ENCODE results near the gene KLHL22. TPM values are rescaled to one million over a fixed set of nuclear protein-coding genes. Genes with fewer than 3 reads are reported as not detected.
A peak's percentile ranks its signal among the peaks of the same experiment; 100 is the strongest.
"Not testable (repeated sequence)": the region's sequence is repeated elsewhere in the genome, so short reads cannot be mapped to it uniquely, and the experiment has no call there.

Gene KLHL22
- total RNA-seq, 2 donors from 2014 or later, result 45.1 to 51.3 TPM

DNA sequence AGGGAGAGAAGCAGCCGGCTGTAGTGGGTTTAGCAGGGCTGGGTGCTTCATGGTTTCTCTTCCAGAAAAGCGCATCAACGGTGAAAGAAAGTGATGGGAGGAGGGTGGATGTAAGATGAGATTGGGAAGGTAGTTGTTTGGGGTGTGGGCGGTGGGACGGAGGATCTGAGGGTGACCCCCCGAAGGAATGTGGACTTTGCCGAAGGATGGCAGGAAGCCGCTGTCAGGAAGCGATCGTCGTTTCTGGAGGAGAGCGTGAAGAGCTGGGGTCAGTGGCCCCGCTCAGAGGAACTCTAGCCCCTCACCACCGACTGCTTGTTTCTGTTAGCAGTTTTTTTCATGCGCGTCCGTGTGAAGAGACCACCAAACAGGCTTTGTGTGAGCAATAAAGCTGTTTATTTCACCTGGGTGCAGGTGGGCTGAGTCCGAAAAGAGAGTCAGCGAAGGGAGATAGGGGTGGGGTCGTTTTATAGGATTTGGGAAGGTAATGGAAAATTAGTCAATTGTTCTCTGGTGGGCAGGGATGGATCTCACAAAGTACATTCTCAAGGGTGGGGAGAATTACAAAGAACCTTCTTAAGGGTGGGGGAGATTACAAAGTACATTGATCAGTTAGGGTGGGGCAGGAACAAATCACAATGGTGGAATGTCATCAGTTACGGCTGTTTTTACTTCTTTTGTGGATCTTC, 12.6 kb upstream of the KLHL22 start:
- not testable (repeated sequence) for DNase-seq (ENCODE audit: low spot score); H3K27me3 ChIP-seq (replicated peaks; ENCODE audit: insufficient read depth); H3K36me3 ChIP-seq; H3K9me3 ChIP-seq
- TF ChIP-seq POLR2A (IDR thresholded peaks at IDR 0.05), result peak; percentile 3
- intact Hi-C loops (cut with DNase I), result loop anchor here (5.0 kb wide), 1 partner anchor 44 kb away; no protein-coding TSS in a partner anchor
- Histone ChIP-seq H3K27ac (peak overlapping the region; percentile 93 to 94), H3K4me1 (replicated peaks) (peaks cover 15% of the 10 kb centered on the region), H3K4me3 (peak overlapping the region; percentile 65 to 92)
- 2% methylated on average over 21 of the region's 21 CpGs for WGBS

DNA sequence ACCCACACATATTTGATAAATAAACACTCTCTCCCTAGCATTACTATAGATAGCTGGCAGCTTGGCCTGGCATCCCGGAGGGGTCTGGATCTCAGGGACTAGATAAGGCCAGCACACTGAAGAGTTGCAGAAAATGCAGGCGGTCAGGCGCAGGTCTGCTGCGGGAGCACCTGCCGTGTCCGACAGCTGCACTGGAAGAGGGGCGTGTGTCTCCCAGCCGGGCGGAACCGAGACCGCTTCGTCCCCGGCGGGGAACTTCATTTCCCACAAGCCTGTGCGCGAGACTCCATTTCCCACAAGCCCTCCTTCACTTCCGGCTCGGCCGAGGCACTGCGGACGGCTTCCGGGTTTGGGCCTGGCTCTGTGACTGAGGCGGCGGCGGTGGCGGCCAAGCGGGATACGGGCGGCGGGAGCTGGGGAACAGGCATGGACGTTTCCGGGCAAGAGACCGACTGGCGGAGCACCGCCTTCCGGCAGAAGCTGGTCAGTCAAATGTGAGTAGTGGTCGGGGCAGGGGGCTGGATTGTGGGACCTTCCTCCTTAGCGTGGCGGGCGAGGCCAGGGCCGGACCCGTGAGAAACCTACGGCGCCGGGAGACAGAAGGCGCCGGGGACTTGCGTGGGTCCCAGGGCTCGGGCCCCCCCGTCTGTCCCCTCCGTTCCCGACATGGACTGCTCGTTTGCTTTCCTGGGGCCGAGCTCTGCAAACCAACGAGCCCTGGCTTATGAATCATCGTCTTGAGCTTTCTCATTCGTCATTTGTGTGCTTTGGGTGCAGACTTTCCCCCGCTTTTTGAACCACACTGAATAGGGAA, 11.9 kb upstream of the KLHL22 start, which contains the start of gene MED15:
MED15 (plus strand) TSS at position 358 of the 814 bp plus-strand sequence; CDS start at position 427, 69 bp downstream.
- peak; percentile 86 for DNase-seq (ENCODE audit: low spot score)
- Histone ChIP-seq H3K4me1 (replicated peaks) (peaks cover 15% of the 10 kb centered on the region), H3K4me3 (peak within 1 kb of the TSS; percentile 65 to 92), H3K27me3 (replicated peaks; ENCODE audit: insufficient read depth) (no peaks in the 10 kb centered on the region), H3K36me3 (no peaks in the 10 kb centered on the region), H3K27ac (peak within 1 kb of the TSS; percentile 93 to 94), H3K9me3 (no peaks in the 10 kb centered on the region)
- WGBS, result under 1% methylated on average over 42 of the region's 58 CpGs
- TF ChIP-seq POLR2AphosphoS5 (IDR thresholded peaks at IDR 0.05) (peak; percentile 98), POLR2A (IDR thresholded peaks at IDR 0.05) (peak; percentile 87)
- TF ChIP-seq, protein P1, sequence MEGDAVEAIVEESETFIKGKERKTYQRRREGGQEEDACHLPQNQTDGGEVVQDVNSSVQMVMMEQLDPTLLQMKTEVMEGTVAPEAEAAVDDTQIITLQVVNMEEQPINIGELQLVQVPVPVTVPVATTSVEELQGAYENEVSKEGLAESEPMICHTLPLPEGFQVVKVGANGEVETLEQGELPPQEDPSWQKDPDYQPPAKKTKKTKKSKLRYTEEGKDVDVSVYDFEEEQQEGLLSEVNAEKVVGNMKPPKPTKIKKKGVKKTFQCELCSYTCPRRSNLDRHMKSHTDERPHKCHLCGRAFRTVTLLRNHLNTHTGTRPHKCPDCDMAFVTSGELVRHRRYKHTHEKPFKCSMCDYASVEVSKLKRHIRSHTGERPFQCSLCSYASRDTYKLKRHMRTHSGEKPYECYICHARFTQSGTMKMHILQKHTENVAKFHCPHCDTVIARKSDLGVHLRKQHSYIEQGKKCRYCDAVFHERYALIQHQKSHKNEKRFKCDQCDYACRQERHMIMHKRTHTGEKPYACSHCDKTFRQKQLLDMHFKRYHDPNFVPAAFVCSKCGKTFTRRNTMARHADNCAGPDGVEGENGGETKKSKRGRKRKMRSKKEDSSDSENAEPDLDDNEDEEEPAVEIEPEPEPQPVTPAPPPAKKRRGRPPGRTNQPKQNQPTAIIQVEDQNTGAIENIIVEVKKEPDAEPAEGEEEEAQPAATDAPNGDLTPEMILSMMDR (IDR thresholded peaks at IDR 0.05), result peak in 1 of 4 experiments; percentile 14
- intact Hi-C loops (cut with DNase I), result loop anchor here (5.0 kb wide), 1 partner anchor 45 kb away; no protein-coding TSS in a partner anchor

DNA sequence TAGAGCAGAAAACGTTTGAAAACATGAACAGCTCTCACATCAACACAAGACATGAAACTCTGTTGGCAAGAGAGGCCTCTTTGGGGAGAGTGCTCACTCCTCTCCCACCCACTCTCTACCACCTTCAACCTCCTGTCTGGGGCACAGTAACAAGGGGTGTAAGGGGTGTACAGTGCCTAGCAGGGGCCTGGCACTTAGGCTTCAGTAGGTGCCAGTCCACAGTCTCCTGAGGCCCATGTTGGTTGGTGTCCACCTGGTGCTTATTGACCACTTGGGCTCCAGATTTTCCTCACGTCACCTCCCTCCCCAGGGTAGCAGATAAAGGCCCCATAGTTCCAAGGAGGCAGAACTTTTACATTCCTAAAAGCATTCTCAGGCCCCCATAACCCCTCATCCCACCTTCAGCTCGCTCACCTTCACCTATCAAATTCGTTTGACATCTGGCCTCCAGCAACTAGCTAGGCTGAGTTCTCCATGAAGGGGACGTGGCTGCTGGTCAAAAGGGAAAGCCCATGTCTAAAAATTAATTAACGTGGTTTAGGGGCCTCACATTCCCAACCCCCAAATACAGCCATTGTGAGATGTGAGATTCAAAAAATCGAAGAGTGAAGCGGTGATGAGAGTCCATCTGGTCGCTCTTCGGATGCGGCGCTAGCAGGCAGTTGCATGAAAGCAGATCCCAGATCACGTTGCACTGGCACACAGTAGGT, 11.1 kb upstream of the KLHL22 start:
- H3K9me3 ChIP-seq, result no peaks in the 10 kb centered on the region
- no peaks in the 10 kb centered on the region for H3K27me3 ChIP-seq (replicated peaks; ENCODE audit: insufficient read depth)
- peaks cover 15% of the 10 kb centered on the region for H3K4me1 ChIP-seq (replicated peaks)
- no peak for DNase-seq (ENCODE audit: low spot score)
- H3K27ac ChIP-seq, result peak overlapping the region; percentile 93 to 94
- 68% methylated on average over 13 of the region's 13 CpGs for WGBS
- intact Hi-C loops (cut with DNase I), result loop anchor here (5.0 kb wide), 1 partner anchor 46 kb away; no protein-coding TSS in a partner anchor
- peak overlapping the region; percentile 65 to 92 for H3K4me3 ChIP-seq
- TF ChIP-seq POLR2AphosphoS5 (IDR thresholded peaks at IDR 0.05) (no peak), POLR2A (IDR thresholded peaks at IDR 0.05) (no peak)
- TF ChIP-seq, protein P1 (IDR thresholded peaks at IDR 0.05), result no peak
- H3K36me3 ChIP-seq, result no peaks in the 10 kb centered on the region

DNA sequence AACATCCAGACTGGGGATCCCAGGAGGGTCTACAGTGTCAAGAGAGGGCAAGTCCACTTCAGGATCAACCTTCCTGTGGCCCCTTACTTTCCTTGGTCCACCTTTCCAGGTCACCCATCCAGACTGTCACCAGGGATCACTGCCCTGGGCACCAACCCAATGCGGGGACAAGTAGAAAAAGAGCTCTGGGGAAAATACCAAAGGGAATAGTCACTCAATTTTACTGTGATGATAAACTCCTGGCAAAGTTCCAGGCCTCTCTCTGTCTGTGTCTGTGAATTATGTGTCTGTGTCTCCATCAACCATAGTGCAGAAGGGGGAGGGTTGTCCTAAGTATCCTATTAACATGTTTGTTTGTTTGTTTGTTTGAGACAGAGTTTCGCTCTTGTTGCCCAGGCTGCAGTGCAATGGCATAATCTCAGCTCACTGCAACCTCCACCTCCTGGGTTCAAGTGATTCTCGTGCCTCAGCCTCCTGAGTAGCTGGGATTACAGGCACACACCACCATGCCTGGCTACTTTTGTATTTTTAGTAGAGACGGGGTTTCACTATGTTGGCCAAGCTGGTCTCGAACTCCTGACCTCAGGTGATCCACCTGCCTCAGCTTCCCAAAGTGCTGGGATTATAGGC, 8.8 kb upstream of the KLHL22 start:
- intact Hi-C loops (cut with DNase I); H3K36me3 ChIP-seq; H3K4me3 ChIP-seq; DNase-seq (ENCODE audit: low spot score); H3K4me1 ChIP-seq (replicated peaks); H3K9me3 ChIP-seq; H3K27ac ChIP-seq; H3K27me3 ChIP-seq (replicated peaks; ENCODE audit: insufficient read depth): not testable (repeated sequence)
- WGBS, result 81% methylated on average over 5 of the region's 5 CpGs

DNA sequence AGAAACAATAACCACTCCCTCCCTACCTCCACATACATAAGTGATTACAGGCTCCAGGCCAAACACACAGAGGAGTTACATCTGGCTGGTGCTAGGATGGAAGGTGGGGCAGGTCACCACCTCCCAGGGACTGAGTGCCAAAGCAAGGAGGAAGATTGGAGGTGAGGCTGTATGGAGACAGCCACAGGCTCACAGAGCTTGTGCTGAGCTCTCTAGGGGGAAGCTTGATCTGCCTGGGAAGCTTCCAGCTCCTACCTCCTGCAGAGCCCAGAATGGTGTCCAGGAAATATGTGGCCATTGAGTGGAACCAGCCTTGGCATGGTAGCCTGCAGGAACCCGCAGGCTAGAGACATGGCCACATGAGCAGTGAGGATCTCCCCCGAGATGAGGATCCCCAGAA, 8.2 kb upstream of the KLHL22 start:
- Histone ChIP-seq H3K9me3 (no peaks in the 10 kb centered on the region), H3K27ac (no peak overlapping the region), H3K36me3 (no peaks in the 10 kb centered on the region), H3K27me3 (replicated peaks; ENCODE audit: insufficient read depth) (no peaks in the 10 kb centered on the region), H3K4me3 (no peak overlapping the region), H3K4me1 (replicated peaks) (no peaks in the 10 kb centered on the region)
- WGBS, result 94% methylated on average over 2 of the region's 2 CpGs
- TF ChIP-seq POLR2AphosphoS5 (IDR thresholded peaks at IDR 0.05) (no peak), POLR2A (IDR thresholded peaks at IDR 0.05) (no peak)
- TF ChIP-seq, protein P1 (IDR thresholded peaks at IDR 0.05), result no peak
- DNase-seq (ENCODE audit: low spot score), result no peak
- intact Hi-C loops (cut with DNase I), result no loop called here
